PC-3 (cell line): ENCODE results near the gene LCN6. TPM values are rescaled to one million over a fixed set of nuclear protein-coding genes. Genes with fewer than 3 reads are reported as not detected.

Experiments
- ATAC-seq: fragments of 200-7000 bp; cut with Tn5 transposase; 2 replicates; pipeline ENCODE4 v1.9.1; 2020; ENCODE audit warnings: mild to moderate bottlenecking, moderate library complexity
- BruUV-seq: library from RNA; stranded (reverse); fragments of 400-500 nt; replicated peaks from 2 replicates; lab custom pipeline; 2021; lab: Mats Ljungman, UMichigan
- CTCF ChIA-PET: fragments of 300-600 bp; sonication (Branson Sonifier 250); formaldehyde crosslinking; loops from one replicate; lab custom pipeline; 2022; ENCODE audit warnings: antibody characterized with exemption; lab: Charles Lee
- POLR2A ChIA-PET: fragments of 300-600 bp; sonication (Branson Sonifier 250); formaldehyde crosslinking; loops from one replicate; lab custom pipeline; 2022; ENCODE audit warnings: antibody characterized with exemption; ENCODE audit not compliant: unreplicated experiment; lab: Charles Lee
- DNase-seq: peaks from one replicate; pipeline ENCODE4 v3.0.0-alpha.2; 2015
- H2AFZ ChIP-seq: fragments of 300-600 bp; sonication (generic); 2 replicates; pipeline ENCODE4 v1.6.0; 2016; ENCODE audit warnings: antibody characterized with exemption, low read length
- H3F3A ChIP-seq: fragments of 300-600 bp; sonication (generic); one replicate; pipeline ENCODE4 v1.6.0; 2017; ENCODE audit warnings: antibody characterized with exemption, low read length, control low read depth, mild to moderate bottlenecking; ENCODE audit not compliant: unreplicated experiment
- H3K27ac ChIP-seq: fragments of 300-600 bp; sonication (generic); 2 replicates; pipeline ENCODE4 v1.5.1; 2016; ENCODE audit warnings: mild to moderate bottlenecking, low read length
- H3K27me3 ChIP-seq: fragments of 300-600 bp; sonication (generic); 2 replicates; pipeline ENCODE4 v1.6.1; 2016; ENCODE audit warnings: low read length, mixed read lengths
- H3K36me3 ChIP-seq: fragments of 300-600 bp; sonication (generic); 2 replicates; pipeline ENCODE4 v1.6.1; 2016; ENCODE audit warnings: low read depth, mixed run types, low read length, mixed read lengths
- H3K4me1 ChIP-seq: fragments of 300-600 bp; sonication (generic); 2 replicates; pipeline ENCODE4 v1.5.1; 2016; ENCODE audit warnings: low read length; ENCODE audit not compliant: insufficient read depth
- H3K4me2 ChIP-seq: fragments of 300-600 bp; sonication (generic); 2 replicates; pipeline ENCODE4 v1.6.0; 2016; ENCODE audit warnings: low read length
- H3K4me3 ChIP-seq: fragments of 300-600 bp; sonication (generic); 2 replicates; pipeline ENCODE4 v1.5.1; 2016; ENCODE audit warnings: mild to moderate bottlenecking, low read length, mixed read lengths
- H3K79me2 ChIP-seq: fragments of 300-600 bp; sonication (generic); 2 replicates; pipeline ENCODE4 v1.6.1; 2017; ENCODE audit warnings: low read length, mixed read lengths
- H3K9ac ChIP-seq: fragments of 300-600 bp; sonication (generic); 2 replicates; pipeline ENCODE4 v1.6.0; 2016; ENCODE audit warnings: mild to moderate bottlenecking, low read length
- H3K9me2 ChIP-seq: fragments of 300-600 bp; sonication (generic); replicated peaks from 2 replicates; pipeline ENCODE4 v1.6.1; 2016; ENCODE audit warnings: mixed run types, low read length, mixed read lengths
- H3K9me3 ChIP-seq: fragments of 300-600 bp; sonication (generic); 2 replicates; pipeline ENCODE4 v1.6.1; 2016; ENCODE audit warnings: low read length, mixed read lengths
- H4K20me1 ChIP-seq: fragments of 300-600 bp; sonication (generic); 2 replicates; pipeline ENCODE4 v1.6.1; 2016; ENCODE audit warnings: low read length, mixed read lengths
- CTCF ChIP-seq: fragments of 300-600 bp; sonication (generic); conservative IDR thresholded peaks from 2 replicates; pipeline ENCODE4 v1.5.1; 2017; ENCODE audit warnings: antibody characterized with exemption, low read depth, mild to moderate bottlenecking, low read length
- EZH2 ChIP-seq: fragments of 300-600 bp; sonication (generic); IDR thresholded peaks from one replicate; pipeline ENCODE4 v1.6.1; 2017; ENCODE audit warnings: antibody characterized with exemption, mild to moderate bottlenecking, low read length; ENCODE audit not compliant: unreplicated experiment
- EZH2phosphoT487 ChIP-seq: fragments of 300-600 bp; sonication (generic); IDR thresholded peaks from 2 replicates; pipeline ENCODE4 v1.6.1; 2018; ENCODE audit warnings: mild to moderate bottlenecking, antibody characterized with exemption, low read length, borderline replicate concordance
- intact Hi-C: fragments of 100-400 bp; cut with micrococcal nuclease; formaldehyde crosslinking; loops from 2 replicates; pipeline ENCODE4 v1.9.0; 2023
- total RNA-seq: library from RNA; depleted of rRNA; stranded (reverse); fragments of >200 nt; gene quantifications from 2 replicates; pipeline ENCODE4 v1.2.3, GENCODE V29; 2014

Gene LCN6
- total RNA-seq, 1 experiment from 2014 or later = not detected

- no TSS peak for BruUV-seq
- DNase-seq (peak; percentile 5), ATAC-seq (no peak)
- peaks cover 15% of the 10 kb centered on the region for H3K4me1 ChIP-seq
- peaks cover 44% of the 10 kb centered on the region for H3K79me2 ChIP-seq
- CTCF ChIA-PET = no interaction called here
- no peak overlapping the region for H3K27ac ChIP-seq
- TF ChIP-seq CTCF (no peak), EZH2 (no peak), EZH2phosphoT487 (no peak)
- no peak overlapping the region for H3K4me3 ChIP-seq
- no peaks in the 10 kb centered on the region for H3K27me3 ChIP-seq
- POLR2A ChIA-PET = no interaction called here
- no peak overlapping the region for H2AFZ ChIP-seq
- no peaks in the 10 kb centered on the region for H3K9me2 ChIP-seq
- no peaks in the 10 kb centered on the region for H3K9me3 ChIP-seq
- no peak overlapping the region for H3K9ac ChIP-seq
- H3F3A ChIP-seq = peaks cover 21% of the 10 kb centered on the region
- intact Hi-C loops = no loop called here
- H3K36me3 ChIP-seq = peaks cover 34% of the 10 kb centered on the region
- peaks cover 52% of the 10 kb centered on the region for H4K20me1 ChIP-seq
- H3K4me2 ChIP-seq = no peak overlapping the region
These were observed 25.4 kb downstream of the LCN6 start for GRCh38 chr9:136722969-136723356.

GRCh38 chr9:136722093-136722968 lies 26.0 kb downstream of the LCN6 start:
- DNase-seq = no peak

More at GRCh38 chr9:136722093-136722968, 26.0 kb downstream of the LCN6 start:
- intact Hi-C loops = no loop called here
- TF ChIP-seq EZH2phosphoT487 = no peak
- TF ChIP-seq CTCF = no peak
- TF ChIP-seq EZH2 = no peak
- Histone ChIP-seq H3F3A (peaks cover 21% of the 10 kb centered on the region), H3K27ac (no peak overlapping the region), H3K9ac (no peak overlapping the region), H3K9me2 (no peaks in the 10 kb centered on the region), H4K20me1 (peaks cover 49% of the 10 kb centered on the region), H3K4me2 (no peak overlapping the region), H3K4me1 (peaks cover 15% of the 10 kb centered on the region), H3K79me2 (peaks cover 37% of the 10 kb centered on the region), H3K9me3 (no peaks in the 10 kb centered on the region), H3K4me3 (no peak overlapping the region), H3K36me3 (peaks cover 34% of the 10 kb centered on the region), H2AFZ (no peak overlapping the region), H3K27me3 (no peaks in the 10 kb centered on the region)
- no peak; the same call in 1 of the 2 replicates for ATAC-seq
- BruUV-seq = no TSS peak
- CTCF ChIA-PET = no interaction called here
- POLR2A ChIA-PET = no interaction called here
